ENCODE results near the gene TDP1. TPM values are rescaled to one million over a fixed set of nuclear protein-coding genes. Genes with fewer than 3 reads are reported as not detected.

Gene TDP1
- total and polyA plus RNA-seq, 7 donors: 1.7 to 13.1 (median 4.4) TPM

DNA sequence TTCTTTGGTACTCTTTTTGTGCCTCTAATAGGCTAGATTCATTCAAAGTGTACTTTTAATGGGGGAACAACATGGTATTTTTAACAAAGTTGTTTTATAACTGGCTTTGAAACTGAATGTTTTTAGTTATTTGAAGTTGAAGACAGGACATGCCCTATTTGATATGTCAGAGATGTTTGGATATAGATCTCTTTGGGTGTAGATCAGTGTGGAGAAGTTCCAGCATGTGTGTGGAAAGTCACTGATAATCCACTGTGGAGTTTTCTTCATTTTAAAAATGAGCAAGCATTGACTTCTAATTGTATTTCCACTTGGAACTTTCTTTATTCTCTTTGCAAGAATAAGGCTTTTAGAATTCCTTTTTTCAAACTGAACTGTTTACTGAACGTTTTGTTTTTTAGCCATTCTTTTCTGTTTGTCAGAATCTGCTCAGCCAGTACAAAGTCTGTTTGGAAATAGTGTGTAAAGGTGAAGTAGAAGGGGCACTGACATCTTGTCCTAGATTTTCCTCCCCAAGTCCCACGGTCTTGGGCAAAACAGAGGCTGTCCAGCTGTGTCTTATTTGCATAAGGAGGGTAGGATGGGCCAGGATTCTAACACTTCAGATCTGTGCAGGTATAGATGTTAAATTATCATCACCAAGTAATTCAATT, 35.0 kb downstream of the TDP1 start:
- H3K4me3 ChIP-seq: no peak overlapping the region
- intact Hi-C loops (cut with DNase I): no loop called here
- peaks cover 4 to 82% of the 10 kb centered on the region in 2 donors for H3K36me3 ChIP-seq (ENCODE audit: insufficient read depth in 1 of 2, low read depth in 1 of 2)
- no peaks in the 10 kb centered on the region for H3K27me3 ChIP-seq (ENCODE audit: insufficient read depth in 3 of 3, low read length in 2 of 3)
- no peak for DNase-seq
- TF ChIP-seq, protein P1, sequence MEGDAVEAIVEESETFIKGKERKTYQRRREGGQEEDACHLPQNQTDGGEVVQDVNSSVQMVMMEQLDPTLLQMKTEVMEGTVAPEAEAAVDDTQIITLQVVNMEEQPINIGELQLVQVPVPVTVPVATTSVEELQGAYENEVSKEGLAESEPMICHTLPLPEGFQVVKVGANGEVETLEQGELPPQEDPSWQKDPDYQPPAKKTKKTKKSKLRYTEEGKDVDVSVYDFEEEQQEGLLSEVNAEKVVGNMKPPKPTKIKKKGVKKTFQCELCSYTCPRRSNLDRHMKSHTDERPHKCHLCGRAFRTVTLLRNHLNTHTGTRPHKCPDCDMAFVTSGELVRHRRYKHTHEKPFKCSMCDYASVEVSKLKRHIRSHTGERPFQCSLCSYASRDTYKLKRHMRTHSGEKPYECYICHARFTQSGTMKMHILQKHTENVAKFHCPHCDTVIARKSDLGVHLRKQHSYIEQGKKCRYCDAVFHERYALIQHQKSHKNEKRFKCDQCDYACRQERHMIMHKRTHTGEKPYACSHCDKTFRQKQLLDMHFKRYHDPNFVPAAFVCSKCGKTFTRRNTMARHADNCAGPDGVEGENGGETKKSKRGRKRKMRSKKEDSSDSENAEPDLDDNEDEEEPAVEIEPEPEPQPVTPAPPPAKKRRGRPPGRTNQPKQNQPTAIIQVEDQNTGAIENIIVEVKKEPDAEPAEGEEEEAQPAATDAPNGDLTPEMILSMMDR (IDR thresholded peaks at IDR 0.05): no peak
- H3K4me1 ChIP-seq: no peaks in the 10 kb centered on the region
- 58 to 75% (median 60%) methylated on average over 2 of the region's 2 CpGs for WGBS, 3 donors
- no peaks in the 10 kb centered on the region for H3K9me3 ChIP-seq
- H3K27ac ChIP-seq: no peak overlapping the region
- ATAC-seq: no peak

DNA sequence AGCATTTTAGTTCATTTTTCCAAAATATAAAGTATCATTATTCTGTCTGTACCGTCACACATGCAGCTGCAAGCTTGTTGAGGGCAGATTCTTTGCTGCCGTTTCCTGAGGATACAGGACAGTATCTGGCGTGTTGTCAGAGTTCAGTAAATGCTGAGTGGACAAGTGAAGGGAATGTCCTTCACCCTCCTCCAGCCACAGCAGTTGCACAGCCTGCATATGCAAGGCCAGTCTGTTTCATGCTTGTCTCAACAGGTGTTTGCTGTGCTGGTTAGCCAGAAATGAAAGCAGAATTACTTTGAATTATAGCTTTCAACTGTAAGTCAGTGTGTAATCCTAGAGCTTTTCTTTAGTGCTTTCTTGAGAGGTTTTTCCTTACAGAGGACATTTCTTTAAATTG, 36.5 kb downstream of the TDP1 start:
- DNase-seq: no peak
- Histone ChIP-seq H3K4me3 (no peak overlapping the region), H3K9me3 (no peaks in the 10 kb centered on the region), H3K27ac (no peak overlapping the region), H3K36me3 (ENCODE audit: insufficient read depth in 1 of 2, low read depth in 1 of 2) (peaks cover 0 to 82% of the 10 kb centered on the region in 2 donors), H3K27me3 (ENCODE audit: insufficient read depth in 3 of 3, low read length in 2 of 3) (no peaks in the 10 kb centered on the region), H3K4me1 (no peaks in the 10 kb centered on the region)
- TF ChIP-seq, protein P1 (IDR thresholded peaks at IDR 0.05): no peak
- intact Hi-C loops (cut with DNase I): no loop called here
- 64 to 80% (median 69%) methylated on average over 3 of the region's 3 CpGs for WGBS, 3 donors
- ATAC-seq: no peak

- intact Hi-C loops (cut with DNase I): no loop called here
- Histone ChIP-seq H3K9me3 (no peaks in the 10 kb centered on the region), H3K27me3 (ENCODE audit: insufficient read depth in 3 of 3, low read length in 2 of 3) (no peaks in the 10 kb centered on the region), H3K4me3 (no peak overlapping the region), H3K36me3 (ENCODE audit: insufficient read depth in 1 of 2, low read depth in 1 of 2) (peaks cover 0 to 61% of the 10 kb centered on the region in 2 donors), H3K27ac (no peak overlapping the region), H3K4me1 (no peaks in the 10 kb centered on the region)
- whole genome bisulfite sequencing, 3 donors: 97 to 100% (median 98%) methylated on average over 1 of the region's 1 CpG
- TF ChIP-seq, protein P1 (IDR thresholded peaks at IDR 0.05): no peak
- ATAC-seq (no peak), DNase-seq (no peak)
These were observed 41.2 kb downstream of the TDP1 start for GRCh38 chr14:89996963-89997362.

DNA sequence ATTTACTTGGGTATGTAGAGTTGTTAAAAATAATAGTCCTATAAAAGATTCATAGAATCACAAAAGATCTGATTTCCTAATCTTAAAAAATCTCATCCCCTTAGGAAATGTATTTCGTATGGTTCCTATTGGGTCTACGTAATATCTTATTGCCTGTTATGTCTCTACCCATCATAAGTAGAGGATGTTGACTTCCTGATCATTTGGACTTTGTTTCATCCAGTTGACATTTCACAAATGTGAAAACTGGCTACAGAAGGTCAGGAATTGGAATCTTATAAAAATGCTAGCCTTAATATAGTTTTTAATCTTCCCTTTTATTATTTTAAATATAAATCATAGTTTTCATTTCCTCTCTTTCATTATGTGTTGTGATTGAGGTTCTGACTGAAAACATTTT, 45.2 kb downstream of the TDP1 start:
- Histone ChIP-seq H3K27me3 (ENCODE audit: insufficient read depth in 3 of 3, low read length in 2 of 3) (no peaks in the 10 kb centered on the region), H3K27ac (no peak overlapping the region), H3K4me1 (no peaks in the 10 kb centered on the region), H3K9me3 (no peaks in the 10 kb centered on the region), H3K4me3 (no peak overlapping the region), H3K36me3 (ENCODE audit: insufficient read depth in 1 of 2, low read depth in 1 of 2) (peaks cover 0 to 30% of the 10 kb centered on the region in 2 donors)
- no peak for ATAC-seq
- TF ChIP-seq, protein P1 (IDR thresholded peaks at IDR 0.05): no peak
- no peak for DNase-seq
- intact Hi-C loops (cut with DNase I): no loop called here
- 95 to 97% (median 95%) methylated on average over 2 of the region's 2 CpGs for WGBS, 3 donors
